Activated CD8-positive, alpha-beta memory T cell treated with anti-CD3 and anti-CD28 coated beads for 48 hours (primary cell): Measurements from ENCODE around the gene MAGEH1.
"Not testable (repeated sequence)": the region's sequence is repeated elsewhere in the genome, so short reads cannot be mapped to it uniquely, and the experiment has no call there.

Source experiments
- DNase-seq, 3 experiments: peaks; one replicate each; pipeline ENCODE4 v3.0.0-alpha.2; 2020; ENCODE audit warnings: low read depth in 2 of 3, low spot score in 2 of 3

MAGEH1 gene, protein sequence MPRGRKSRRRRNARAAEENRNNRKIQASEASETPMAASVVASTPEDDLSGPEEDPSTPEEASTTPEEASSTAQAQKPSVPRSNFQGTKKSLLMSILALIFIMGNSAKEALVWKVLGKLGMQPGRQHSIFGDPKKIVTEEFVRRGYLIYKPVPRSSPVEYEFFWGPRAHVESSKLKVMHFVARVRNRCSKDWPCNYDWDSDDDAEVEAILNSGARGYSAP

DNA sequence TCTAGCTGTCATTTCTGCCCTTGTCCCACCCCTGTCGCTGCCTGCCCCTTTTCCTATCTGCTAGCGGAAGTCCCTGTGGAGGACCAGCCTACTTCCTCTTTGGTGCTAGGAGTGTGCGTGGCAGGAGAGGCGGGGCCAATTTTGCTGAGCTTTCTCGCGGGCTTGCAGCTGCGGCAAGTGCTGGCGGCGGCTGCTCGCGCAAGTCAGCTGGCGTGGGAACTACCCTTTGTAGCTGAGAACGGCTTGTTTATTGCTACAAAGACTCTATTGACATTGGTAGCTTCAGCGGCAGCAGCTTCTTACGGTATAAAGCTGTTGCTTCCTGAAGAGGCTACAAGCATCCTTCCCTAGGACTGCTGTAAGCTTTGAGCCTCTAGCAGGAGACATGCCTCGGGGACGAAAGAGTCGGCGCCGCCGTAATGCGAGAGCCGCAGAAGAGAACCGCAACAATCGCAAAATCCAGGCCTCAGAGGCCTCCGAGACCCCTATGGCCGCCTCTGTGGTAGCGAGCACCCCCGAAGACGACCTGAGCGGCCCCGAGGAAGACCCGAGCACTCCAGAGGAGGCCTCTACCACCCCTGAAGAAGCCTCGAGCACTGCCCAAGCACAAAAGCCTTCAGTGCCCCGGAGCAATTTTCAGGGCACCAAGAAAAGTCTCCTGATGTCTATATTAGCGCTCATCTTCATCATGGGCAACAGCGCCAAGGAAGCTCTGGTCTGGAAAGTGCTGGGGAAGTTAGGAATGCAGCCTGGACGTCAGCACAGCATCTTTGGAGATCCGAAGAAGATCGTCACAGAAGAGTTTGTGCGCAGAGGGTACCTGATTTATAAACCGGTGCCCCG is at the start of gene MAGEH1:
Gene MAGEH1, plus strand, starts transcription at position 138 of the 843 bp plus-strand sequence. Its CDS starts 248 bp downstream, at position 386.
- DNase-seq, result peak; percentile 21 to 44 (median 35)

GRCh38 chrX:55427079-55427478 is 24.8 kb upstream of the MAGEH1 start:
- DNase-seq, result not testable (repeated sequence)

DNA sequence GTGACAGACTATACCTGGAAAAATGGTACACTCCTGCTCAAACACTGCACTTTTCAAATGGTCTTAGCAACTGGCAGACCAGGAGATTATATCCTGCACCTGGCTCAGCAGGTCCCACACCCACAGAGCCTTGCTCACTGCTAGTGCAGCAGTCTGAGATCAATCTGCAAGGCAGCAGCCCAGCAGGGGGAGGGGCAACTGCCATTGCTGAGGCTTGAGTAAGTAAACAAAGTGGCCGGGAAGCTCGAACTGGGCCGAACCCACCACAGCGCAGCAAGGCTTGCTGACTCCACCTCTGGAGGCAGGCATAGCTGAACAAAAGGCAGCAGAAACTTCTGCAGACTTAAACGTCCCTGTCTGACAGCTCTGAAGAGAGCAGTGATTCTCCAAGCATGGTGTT is 8.5 kb upstream of the MAGEH1 start:
- not testable (repeated sequence) for DNase-seq

DNA sequence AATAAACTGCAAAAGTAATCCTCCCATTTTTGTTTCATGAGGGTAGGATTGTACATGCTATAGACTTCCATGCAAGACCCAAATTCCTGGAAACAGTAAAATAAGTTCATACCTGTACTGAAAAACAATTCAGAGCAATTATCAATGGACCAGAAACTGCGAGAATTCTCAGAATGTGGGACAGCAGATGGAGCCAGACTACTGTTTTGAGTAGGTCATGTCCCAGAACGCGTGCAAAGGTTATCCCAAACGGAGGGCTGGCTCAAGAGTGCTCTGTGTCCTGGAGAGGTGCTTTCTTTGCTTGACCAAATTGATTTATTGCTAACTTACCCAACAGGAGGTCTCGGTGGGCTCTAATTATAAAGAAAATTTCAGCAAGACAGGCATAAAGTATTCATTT is 1.7 kb upstream of the MAGEH1 start:
- no peak for DNase-seq

GRCh38 chrX:55451141-55451540 is 786 bp upstream of the MAGEH1 start:
- DNase-seq, result no peak

GRCh38 chrX:55451626-55451989 is 319 bp upstream of the MAGEH1 start:
- DNase-seq, result no peak

DNA sequence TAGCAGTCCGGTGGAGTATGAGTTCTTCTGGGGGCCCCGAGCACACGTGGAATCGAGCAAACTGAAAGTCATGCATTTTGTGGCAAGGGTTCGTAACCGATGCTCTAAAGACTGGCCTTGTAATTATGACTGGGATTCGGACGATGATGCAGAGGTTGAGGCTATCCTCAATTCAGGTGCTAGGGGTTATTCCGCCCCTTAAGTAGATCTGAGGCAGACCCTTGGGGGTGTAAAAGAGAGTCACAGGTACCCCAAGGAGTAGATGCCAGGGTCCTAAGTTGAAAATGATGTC is 852 bp downstream of the MAGEH1 start:
- no peak for DNase-seq

DNA sequence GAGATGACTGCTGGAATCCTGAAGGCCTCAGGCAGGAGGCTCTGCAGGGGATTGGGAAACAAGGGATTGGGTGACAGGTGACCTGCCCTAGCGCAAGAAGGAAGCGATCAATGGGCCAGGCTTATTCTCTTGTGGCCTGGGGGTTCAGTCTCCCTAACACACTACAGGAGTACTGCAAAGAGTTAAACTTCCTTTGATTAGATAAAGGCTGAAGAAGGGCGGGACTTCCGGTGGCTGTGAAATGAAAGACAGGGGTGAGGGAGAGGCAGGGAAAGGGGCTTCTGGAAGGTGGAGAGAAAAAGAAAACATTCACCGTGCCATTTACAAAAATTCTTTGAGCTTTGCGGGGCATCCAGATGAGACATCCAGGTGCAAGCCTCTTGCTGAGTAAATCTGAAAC is 3.8 kb downstream of the MAGEH1 start:
- DNase-seq, result not testable (repeated sequence)

DNA sequence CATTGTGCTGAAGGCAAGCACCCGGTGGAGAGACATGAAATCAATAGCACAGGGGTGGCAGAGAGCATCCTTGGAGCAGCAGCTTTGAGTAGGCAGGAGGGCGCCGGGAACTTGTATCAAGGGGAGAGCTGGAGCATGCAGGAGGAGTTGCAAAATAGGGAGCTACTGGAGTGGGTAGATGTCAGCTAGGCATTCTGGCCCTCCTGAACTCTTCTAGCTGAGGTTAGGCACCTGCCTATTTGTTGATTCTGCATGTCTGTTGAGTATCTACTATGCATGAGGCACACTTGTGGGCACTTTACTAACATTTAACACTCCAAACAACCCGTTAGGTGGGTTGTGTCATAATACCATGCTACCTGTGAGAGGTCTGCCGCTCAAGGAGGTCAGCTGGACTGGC is 7.5 kb downstream of the MAGEH1 start:
- DNase-seq, result not testable (repeated sequence)

DNA sequence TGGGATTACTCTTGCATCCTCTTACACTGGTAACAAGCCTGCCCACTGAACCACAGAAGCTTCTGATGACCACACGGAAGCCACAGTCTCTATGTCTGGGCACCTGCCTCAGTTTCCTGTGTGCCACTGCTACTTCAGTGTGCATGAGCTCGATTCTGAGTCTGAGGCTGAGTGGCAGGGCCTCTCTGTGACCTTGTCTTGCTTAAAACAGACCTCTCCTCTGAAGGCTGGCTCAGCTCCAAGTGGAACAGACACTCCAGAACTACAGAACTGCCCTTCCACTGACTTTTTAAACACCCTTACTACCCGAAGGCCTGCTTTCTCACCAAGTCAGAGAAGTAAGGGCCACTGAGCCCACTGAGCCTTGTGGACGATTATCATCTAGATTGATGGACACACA is 8.0 kb downstream of the MAGEH1 start:
- not testable (repeated sequence) for DNase-seq

GRCh38 chrX:55464050-55464449 is 12.1 kb downstream of the MAGEH1 start:
- DNase-seq, result not testable (repeated sequence)

DNA sequence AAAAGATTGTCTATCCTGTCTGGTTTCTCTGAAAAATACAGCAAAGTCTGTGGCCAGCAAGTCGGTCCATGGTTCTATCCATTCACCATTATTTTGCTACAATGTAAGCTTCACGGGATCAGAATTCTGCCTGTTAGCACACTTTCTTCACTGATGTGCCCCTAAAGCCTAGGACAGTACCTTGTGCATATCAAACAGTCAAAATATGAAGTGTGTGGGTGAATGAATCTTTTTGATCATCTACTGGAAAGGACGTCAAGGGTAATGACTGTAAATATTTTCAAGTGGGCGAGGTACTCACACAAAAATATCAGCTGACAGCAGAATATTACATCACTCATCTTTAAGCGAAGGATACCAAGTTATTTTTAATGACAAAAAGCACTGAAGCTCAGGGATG is 13.2 kb downstream of the MAGEH1 start:
- not testable (repeated sequence) for DNase-seq

- not testable (repeated sequence) for DNase-seq
Observed at GRCh38 chrX:55465791-55466190, 13.9 kb downstream of the MAGEH1 start.

DNA sequence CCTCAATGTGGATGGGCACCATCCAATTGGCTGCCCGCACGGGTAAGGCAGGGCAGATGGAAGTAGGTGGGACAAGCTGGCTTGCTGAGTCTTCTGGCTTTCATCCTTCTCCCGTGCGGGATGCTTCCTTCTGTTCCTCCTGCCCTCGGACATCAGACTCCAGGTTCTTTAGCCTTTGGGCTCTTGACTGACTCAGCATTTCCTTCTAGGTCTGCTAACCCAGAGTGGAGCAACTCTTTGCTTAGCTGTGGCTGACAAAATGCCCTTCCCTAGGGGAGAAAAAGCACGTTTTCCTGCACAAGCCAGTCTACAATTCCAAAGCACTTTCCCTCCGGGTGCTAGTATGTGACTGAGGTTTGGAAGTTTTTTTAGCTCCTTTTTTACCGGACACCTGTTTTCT is 28.0 kb downstream of the MAGEH1 start:
- DNase-seq, result not testable (repeated sequence)

DNA sequence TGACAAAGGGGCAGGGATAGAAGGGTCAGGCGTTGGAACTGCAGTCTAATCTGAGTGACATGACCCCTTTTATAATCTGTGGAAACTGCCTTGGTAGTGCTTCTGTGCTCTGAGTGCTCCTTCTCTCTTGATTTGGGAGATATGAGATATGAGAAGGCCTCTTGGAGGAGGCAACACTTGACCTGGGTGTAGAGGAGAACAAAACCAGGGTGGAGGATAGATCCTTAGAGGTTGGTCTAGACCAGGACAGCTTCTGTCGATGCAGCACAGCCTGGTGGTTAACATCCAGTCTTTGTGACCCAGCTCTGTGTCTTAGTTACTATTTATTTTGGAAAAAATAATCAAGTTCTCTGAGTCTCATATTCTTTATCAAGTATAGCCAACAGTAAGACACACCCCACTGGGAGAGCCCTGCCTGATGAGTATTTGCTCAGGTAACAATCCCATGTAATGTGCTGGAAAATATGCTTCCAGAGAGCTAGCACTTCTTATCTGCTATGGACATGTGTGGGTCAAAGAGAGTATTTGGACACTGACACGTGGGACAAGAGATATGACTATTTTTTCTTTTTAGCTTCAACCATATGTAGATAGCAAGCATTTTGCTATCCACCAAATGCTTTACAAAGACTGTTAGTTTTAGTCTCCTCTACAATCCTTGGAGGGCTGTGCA is 28.6 kb downstream of the MAGEH1 start:
- DNase-seq, result no peak

- no peak for DNase-seq
Observed at GRCh38 chrX:55484948-55485347, 33.0 kb downstream of the MAGEH1 start.

DNA sequence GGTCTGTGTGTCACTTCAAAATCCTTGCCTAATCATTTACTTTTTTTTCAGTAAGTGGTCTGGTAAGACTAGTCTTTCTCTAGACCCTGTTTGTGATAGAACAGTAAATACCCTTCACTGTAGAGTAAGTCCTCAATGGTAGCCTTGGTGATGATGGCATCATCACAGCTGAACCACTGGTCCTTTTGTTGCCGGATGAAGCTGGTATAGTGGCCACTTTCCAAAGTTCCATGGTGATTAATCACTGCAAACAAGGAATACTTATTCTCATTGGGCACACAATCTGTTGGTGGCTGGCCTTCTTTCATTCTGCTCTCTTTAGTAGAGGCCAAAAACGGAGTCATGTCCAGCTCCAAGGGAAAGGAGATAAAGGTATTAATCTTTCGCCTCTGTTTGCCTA is 34.8 kb downstream of the MAGEH1 start:
- no peak for DNase-seq

GRCh38 chrX:55487143-55487542 is 35.2 kb downstream of the MAGEH1 start:
- no peak for DNase-seq

- no peak for DNase-seq
Observed at GRCh38 chrX:55488006-55488592, 36.2 kb downstream of the MAGEH1 start.

DNA sequence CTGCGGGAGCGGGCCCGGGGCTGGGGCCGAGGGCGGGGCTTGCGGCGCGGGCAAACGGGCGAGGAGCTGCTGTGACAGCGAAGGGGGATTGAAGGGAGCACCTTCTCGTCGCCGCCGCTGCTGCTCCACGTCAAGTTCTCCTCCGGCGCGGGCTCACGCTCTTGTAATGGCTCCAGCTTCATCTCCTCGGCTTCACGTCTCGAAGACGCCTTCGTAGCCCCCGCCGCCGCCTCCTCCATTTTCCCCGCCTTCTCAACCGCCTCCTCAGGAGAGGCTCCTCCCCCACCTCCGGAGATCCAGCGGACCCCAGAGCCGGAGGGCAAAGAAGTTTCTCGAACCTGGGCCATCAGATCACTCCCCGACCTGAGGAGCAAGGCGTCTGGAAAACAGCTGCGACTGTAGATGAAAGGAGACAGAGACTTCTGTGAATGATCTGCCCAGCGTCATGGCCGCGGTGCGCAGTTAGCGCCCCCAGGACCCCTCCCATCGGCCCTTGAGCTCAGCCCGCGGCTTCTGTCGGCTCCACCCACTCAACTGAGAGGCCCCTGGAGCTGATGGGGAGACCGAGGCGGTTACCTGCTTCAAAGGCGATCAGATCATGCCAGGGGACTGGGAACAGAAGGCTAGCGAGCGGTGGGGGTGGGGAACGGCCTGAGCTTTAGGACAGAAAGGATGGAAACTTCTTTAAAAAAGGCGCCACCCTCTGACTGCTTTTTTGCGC is 36.8 kb downstream of the MAGEH1 start:
- peak in 2 of 3 experiments; percentile 2 to 10 for DNase-seq
